Activated CD8-positive, alpha-beta memory T cell treated with anti-CD3 and anti-CD28 coated beads for 1 hour (primary cell): ENCODE results near the gene RAD51D.
"Not testable (repeated sequence)": the region's sequence is repeated elsewhere in the genome, so short reads cannot be mapped to it uniquely, and the experiment has no call there.

Experiments
- DNase-seq, 2 donors: peaks; one replicate each; pipeline ENCODE4 v3.0.0-alpha.2; 2020; ENCODE audit warnings: low read depth in 1 of 2; ENCODE audit errors: extremely low read depth in 1 of 2

The RAD51D gene

DNA sequence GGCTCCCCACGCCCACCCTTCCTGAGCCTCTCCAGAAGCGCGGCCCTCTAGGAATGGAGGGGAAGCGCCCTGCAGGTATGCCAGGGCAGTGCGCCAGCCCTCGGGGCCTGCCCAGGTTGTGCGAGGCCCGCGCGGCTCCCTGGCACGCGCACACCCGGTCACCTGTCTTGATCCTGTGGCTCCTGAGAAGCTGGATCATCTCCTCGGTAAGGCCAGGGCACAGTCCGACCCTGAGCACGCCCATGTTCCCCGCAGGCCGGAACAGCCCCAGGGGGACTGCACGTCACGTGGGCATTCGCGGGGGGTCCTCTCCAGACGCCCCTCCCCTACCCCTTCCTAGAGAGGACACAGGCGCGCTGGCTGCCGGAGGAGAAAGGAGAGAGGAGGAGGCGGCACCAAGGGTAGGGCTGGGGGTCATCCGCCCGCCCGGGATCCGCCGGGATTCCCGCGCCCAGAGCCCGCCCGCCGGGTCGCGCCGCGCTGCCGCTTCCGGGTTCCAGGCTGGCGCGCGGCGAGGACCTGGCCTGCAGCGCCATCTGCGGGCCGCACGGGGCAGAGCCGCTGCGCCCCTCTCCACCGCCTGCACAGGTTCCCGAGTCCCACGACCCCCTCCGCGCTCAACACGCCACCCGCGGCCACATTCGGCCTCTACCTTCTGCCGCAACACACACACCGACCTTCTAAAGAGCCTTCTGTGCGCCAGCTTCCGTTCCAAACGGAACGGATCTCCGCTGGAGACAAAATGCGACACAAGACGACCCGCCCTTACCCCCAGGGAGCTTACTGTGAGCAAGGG, at the start of gene RAD51D:
RAD51D (minus strand) TSS at position 491 of the 796 bp plus-strand sequence; CDS start at position 244, 247 bp downstream.
- peak; percentile 53 to 72 for DNase-seq

DNA sequence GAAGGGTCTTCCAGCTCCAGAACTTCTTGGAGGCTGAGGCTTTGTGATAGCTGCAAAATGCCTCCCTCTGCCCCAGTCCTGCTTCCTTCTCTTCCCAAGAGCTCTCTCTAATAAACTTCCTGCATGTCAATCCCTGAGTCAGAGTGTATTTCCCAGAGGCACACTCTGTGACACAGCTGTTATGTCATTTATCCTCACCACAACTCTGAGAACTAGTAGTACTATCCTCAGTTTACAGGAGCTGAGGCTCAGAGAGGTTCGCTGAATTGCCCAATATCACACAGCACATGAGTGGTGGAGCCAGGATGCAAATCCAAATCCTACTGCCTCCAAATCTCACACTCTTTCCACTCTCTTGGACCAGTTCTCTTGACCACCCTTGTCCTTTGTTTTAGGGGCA, 48.0 kb upstream of the RAD51D start:
- DNase-seq = no peak

DNA sequence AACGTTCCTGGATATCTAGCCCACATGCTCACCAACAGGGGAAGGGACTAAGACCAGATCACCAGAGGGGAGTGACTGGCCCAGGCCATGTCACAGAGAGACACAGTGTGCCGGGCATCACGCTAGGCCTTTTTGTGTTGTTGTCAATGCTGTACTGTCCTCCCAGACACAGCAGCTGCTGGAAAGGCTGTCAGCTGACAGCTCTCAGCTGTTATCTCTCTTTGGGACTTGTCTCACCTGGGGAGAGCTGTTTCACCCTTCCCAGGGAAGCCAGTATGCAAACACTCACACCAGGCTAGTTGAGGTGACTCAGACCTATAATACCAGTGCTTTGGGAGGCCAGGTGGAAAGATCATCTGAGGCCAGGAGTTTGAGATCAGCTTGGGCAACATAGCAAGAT, 47.4 kb upstream of the RAD51D start:
- DNase-seq = no peak

DNA sequence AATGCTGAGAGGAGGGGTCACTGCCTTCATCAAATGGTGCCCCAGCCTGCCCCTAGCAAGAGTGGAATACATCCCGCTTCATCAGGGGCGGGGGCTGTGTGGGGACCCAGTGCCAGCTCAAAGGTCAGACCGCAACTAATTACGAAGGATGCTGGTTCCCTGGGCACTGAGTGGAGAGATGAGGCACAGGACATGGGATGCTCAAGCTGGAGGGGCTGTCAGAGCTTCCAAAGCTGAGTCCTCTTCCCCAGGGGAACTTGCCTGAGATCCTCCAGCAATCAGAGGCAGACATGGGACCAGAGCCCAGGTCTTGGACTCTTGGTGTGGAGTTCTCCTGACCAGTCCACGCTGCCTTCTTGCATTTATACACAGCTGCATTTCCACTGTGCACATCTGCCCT, 46.9 kb upstream of the RAD51D start:
- DNase-seq = no peak

DNA sequence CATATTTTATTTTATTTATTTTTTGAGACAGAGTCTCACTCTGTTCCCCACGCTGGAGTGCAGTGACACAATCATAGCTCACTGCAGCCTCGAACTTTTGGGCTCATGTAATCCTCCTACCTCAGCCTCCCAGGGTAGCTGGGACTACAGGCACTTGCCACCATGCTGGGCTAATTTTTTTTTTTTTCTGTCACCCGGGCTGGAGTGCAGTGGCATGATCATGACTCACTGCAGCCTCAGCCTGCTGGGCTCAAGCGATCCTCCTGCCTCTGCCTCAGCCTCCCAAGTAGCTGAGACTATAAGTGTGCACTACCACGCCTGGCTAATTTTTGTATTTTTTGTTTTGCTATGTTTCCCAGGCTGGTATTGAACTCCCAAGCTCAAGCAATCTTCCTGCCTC, 45.1 kb upstream of the RAD51D start:
- no peak for DNase-seq

DNA sequence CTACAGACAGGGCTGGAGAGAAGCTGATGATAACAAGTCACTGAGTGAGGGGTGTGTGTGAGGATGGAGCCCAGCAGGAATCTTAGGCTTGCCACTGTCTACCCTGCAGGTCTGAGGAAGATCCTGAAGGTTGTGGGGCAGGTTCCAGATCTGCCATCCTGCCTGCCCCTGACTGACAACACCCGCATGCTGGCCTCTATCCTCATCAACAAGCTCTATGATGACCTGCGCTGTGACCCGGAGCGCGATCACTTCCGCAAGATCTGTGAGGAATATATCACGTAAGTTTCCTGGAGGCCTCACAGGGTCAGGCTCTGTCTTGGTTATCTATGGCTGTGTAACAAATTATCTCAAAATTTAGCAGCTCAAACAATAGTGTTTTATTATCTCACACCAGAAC, 44.2 kb upstream of the RAD51D start:
- DNase-seq = no peak

DNA sequence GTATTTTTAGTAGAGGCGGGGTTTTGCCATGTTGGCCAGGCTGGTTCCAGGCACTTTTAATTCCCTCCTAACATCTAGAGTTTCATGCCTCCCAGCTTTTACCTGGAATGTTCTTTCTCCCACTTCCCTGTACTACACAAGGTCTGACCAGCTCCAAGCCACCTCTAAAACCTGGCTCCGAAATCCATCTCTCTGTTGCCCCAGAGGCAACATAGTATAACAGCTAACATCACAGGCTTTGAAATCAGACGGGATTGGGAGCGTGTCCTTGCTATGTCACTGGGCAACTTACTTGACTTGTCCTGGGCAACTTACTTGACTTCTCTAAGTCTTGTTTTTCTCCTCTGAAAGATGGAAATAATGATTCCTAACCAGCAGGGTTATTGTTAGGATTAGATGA, 43.1 kb upstream of the RAD51D start:
- no peak for DNase-seq

DNA sequence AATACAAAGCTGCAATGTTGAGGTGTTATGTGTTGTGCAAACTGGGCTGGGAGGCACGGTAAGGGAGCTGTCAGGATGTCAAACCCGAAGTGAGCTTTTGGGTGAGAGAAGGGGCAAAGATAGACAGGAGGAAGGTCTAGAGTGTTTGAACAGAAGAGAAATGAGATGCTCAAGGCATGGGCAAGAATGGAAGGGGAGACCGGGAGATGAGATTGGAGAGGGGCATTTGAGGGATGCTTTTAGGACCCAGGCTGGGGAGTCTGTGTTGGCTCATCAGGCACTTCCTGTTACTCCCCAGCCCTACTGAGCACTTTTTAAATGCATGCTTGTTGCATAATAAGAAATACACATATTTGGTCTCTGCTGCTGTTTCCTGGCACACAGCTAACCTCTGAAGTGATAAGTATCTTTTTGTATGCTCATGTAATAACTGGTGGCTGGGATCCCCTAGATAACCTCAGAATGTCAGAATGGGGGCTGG, 41.7 kb upstream of the RAD51D start:
- DNase-seq = no peak

DNA sequence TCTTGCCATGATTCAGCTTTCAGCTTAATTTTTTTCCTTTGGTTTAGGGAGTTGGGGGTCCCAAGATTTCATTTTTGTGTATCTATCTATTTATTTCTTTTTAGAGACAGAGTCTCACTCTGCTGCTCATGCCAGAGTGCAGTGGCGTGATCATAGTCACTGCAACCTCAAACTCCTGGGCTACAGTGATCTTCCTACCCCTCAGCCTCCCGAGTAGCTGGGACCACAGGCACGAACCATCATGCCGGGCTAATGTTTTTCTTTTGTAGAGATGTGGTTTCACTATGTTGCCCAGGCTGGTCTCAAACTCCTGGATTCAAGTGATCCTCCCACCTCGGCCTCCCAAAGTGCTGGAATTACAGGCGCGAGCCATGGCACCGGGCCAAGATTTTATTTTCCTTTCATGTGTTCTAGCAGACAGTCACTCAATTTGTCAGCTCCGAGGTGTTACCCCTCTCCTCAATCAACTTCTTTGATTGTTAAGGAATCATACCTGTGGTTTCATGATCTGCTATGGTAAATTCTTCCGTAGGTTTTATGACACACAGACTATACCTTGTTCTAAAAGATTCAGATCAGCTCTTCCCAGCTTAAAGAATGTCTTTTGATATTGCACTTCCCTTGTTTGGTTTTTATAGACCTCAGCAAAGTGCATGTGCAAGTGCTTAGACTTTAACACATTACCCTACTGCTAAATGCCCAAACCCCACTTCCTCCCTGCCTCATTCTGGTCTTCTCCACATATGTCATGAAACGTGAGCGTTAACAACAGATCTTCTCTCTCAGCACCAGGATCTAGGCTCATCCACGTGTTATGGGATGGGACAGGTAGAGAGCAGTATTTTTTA, 40.9 kb upstream of the RAD51D start:
- DNase-seq = peak in 1 of 2 donors; percentile 27

DNA sequence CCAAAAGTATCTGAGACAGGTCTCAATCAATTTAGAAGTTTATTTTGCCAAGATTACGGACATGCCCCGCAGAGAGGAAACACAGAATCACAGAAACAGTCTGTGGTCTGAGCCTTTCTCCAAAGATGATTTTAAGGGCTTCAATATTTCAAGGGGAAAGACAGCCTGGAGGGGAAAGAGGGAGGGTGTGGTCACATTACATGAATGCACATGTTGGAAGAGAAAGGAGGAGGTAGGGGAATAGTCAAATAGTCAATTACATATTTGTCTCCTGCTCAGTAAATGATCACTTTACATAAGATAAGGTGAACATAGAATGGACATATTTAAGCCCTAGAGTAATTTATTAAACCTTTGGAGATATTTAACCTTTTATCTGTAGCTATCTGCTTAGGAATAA, 40.3 kb upstream of the RAD51D start:
- no peak for DNase-seq

DNA sequence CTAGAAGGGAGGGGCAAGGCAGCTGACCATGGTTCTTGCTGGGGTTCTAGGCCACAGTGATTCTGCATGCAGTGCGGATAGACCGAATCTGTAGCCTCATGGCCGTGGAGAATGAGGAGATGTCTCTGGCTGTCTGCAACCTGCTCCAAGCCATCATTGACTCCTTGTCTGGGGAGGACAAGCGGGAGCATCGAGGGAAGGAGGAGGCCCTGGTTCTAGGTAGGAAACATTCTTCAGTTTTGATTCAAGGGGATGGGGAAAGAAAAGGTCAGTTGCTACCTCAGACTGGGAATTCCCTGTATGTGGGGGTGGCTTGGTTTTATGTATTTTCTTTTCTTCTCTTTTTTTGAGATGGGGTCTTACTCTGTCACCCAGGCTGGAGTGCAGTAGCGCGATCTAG, 35.6 kb upstream of the RAD51D start:
- no peak for DNase-seq

DNA sequence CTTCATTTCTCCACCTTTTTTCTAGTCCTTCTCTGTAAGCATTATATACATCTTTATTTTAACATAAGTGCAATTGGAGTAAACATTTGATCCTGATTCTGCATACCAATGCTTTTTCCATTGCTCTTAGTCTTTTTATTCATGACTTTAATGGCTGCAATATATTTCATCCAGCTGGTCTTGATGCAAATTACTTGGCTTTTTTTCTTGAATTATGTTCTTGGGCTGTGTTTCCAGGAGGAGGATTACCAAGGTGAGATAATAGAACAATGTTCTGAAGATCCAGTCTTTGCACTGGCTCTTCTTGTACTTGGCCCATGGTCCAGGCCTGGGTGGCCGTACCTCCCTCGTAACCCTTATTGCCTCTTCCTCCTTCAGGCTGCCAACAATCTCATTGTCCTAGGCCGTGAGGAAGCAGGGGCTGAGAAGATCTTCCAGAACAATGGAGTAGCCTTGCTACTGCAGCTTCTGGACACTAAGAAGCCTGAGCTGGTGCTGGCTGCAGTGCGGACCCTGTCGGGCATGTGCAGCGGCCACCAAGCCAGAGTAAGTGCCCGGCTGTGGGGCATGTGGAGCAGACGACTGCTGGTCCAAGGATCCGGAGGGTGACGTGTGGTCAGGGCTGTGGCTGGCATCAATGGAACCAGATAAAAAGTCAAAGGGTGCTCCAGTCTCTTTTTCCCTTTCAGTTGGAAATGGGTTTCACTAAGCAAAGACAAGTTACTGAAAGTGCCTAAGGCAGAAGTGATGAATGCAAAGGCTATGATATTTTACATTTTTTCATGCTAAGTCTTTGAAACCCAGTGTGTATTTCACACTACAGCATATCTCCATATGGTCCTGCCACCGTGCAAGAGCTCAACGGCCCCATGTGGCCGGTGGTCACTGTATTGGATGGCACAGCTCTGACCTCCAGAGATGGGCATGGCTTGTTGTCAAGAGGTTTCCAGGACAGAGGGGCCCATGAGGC, 34.8 kb upstream of the RAD51D start:
- DNase-seq = no peak

DNA sequence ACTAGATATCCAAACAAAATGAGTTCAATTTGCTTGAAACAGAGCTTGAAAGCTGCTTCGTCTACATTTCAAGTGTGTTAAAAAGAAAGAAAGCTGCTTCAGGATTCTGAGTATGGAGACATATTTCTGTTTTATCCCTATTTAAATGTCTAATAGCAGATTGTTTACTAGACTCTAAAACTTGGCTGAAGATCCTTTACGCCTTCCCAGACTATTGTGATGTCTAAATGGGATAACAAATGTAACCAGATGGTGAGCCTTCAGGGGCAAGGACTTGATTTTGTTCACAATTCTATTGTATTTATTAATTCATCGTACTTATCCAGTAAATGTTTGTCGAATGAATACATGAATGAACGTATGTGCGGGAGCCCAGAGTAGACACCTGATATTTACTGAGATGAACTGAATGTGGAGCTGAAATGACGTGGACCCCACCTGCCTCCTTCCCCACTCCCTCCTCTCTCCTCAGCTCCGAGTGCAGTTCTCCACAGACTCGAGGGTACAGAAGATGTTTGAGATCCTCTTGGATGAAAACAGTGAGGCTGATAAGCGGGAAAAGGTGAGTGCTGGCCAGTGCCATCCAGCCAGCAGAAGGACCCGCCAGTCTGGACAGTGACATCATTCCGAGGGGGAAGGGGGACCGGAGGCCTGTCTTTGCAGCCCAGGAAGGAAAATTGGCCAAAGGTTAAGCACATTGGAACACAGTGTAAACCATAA, 32.9 kb upstream of the RAD51D start:
- no peak for DNase-seq

DNA sequence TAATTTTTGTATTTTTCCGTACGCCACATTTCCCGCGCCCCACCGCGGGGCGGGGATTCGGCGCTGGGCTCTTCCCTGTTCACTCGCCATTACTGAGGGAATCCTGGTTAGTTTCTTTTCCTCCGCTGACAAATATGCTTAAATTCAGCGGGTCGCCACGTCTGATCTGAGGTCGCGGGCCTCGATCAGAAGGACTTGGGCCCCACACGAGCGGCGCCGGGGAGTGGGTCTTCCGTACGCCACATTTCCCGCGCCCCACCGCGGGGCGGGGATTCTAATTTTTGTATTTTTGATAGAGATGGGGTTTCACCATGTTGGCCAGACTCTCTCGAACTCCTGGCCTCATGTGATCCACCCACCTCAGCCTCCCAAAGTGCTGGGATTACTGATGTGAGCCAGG, 31.4 kb upstream of the RAD51D start:
- DNase-seq = not testable (repeated sequence)

DNA sequence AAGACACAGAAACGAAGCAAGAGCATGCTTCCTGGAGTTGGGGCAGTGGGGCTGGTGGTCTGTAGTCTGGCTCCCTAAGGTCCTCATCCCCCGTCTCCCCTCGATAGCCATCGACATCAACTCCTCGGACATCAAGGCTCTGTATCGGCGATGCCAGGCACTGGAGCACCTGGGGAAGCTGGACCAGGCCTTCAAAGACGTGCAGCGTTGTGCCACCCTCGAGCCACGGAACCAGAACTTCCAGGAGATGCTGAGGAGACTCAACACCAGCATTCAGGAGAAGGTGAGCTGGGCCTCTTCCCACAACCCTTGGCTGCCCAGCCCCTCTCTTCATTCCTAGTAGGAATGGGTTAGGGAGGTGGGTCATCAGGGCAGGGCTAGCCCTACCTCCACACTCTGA, 30.3 kb upstream of the RAD51D start:
- DNase-seq = no peak

DNA sequence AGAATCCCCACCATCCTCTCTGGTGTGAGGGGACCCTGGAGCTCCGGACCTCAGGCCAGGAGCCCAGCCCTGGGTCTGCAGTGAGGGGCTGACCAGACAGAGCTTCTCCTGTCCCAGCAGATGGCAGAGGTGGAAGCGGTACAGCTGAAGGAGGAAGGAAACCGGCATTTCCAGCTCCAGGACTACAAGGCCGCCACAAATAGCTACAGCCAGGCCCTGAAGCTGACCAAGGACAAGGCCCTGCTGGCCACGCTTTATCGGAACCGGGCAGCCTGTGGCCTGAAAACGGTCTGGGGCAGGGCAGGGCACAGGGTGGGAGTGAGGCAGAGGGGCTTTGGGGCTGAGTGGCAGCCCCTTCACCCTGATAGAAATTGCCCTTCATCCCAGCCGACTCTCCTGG, 28.5 kb upstream of the RAD51D start:
- DNase-seq = no peak

DNA sequence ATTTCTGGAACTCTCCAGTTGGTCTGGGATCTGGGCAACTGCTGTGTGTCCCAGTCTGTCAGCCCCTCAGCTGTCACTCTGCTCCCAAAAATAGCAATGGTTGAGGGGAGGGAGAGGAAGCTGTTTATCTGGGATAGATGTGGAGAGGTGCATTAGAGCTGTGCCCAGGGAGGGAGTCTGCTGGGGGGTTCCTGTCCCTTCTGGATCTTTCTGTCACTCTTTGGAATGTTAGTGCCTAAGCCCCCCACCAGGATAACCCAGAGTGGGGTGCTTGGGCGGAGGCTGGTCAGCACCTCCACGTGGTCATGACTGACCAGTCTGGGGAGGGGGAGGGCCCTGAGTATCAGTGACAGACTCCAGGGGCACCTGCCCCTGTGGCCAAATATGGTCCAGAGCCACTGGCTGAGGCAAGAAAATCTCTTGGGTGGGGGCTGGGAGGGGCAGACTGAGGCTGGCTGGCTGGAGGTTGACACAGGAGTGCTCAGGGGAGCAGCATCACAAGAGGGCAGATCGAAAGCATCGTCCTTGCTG, 27.8 kb upstream of the RAD51D start, which contains the start of gene UNC45B:
UNC45B (plus strand) TSS at position 443 of the 531 bp plus-strand sequence. CDS start 447 bp downstream, outside the sequence.
- no peak for DNase-seq

DNA sequence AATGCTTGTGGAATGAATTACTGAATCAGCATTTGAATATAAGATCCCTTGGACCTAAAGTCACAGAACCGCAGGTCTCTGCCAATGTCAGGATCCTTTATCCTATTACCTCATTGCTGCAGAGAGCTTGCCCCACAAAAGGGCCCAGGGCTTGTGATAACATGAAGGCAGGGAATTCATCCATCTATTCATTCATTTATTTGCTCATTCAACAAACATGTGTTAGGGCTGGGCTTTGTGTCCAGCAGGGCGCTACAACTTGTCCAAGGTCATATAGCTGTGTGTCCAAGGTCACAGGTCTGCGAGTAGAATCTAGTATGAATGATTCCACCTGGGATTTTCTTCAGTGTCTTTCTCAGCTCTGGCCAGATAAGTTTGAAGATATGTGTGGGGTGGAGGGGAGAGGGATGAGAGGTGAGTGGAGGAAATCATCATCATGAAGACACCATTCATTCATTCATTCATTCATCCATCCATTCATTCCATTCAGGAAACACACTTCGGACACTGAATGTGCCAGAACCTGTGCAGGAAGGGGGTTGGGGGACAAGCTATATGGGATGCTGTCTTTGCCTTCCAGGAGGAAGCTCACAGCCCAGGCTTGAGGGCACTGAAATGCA, 26.7 kb upstream of the RAD51D start:
- no peak for DNase-seq

DNA sequence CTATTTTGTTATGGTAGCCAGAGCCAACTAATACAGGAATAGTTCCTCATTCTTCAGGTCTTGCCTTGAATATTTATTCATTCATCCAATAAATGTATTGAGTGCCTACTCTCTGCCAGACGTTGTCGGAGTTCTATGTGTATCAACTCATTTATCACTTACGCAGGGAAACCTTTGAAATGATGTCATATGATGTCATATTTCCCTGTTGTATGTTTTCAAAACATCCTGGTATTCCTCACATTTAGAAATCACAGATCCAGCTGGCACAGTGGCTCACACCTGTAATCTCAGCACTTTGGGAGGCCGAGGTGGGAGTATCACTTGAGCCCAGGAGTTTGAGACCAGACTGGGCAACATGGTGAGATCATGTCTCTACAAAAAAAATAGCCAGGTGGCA, 25.2 kb upstream of the RAD51D start:
- DNase-seq = no peak
